Cardiac septum (tissue), 1 donor: Measurements from ENCODE around the gene CNKSR3. TPM values are rescaled to one million over a fixed set of nuclear protein-coding genes. Genes with fewer than 3 reads are reported as not detected.
"Not testable (repeated sequence)": the region's sequence is repeated elsewhere in the genome, so short reads cannot be mapped to it uniquely, and the experiment has no call there.

Experiments used
- DNase-seq: peaks from one replicate; pipeline ENCODE4 v3.0.0-alpha.2; 2020; ENCODE audit warnings: low spot score
- intact Hi-C: fragments of 100-400 bp; cut with DNase I; formaldehyde crosslinking; loops from one replicate; pipeline ENCODE4 v1.14.0; 2022
- long read RNA-seq: library from polyadenylated mRNA; unstranded; transcript quantifications from one replicate; pipeline ENCODE4 v2.0.0, GENCODE V29; 2021
- total RNA-seq: library from RNA; stranded (reverse); fragmentation: NEBNext Ultra II Directional; extraction: Animal tissue kit (Norgen Biotek cat#: 25700); gene quantifications from one replicate; pipeline ENCODE4 v1.2.1, GENCODE V29; 2021
- donor health status: DM: no; HTN: no; CAD: no.

The CNKSR3 gene
- 34.4 TPM for total RNA-seq
- long read RNA-seq, full-length matches to known transcripts: 35 of 62 reads
- long read RNA-seq, partial matches to known transcripts: 13 of 62 reads
- long read RNA-seq, other reads (novel, unspliced or antisense): 14 of 62 reads

DNA sequence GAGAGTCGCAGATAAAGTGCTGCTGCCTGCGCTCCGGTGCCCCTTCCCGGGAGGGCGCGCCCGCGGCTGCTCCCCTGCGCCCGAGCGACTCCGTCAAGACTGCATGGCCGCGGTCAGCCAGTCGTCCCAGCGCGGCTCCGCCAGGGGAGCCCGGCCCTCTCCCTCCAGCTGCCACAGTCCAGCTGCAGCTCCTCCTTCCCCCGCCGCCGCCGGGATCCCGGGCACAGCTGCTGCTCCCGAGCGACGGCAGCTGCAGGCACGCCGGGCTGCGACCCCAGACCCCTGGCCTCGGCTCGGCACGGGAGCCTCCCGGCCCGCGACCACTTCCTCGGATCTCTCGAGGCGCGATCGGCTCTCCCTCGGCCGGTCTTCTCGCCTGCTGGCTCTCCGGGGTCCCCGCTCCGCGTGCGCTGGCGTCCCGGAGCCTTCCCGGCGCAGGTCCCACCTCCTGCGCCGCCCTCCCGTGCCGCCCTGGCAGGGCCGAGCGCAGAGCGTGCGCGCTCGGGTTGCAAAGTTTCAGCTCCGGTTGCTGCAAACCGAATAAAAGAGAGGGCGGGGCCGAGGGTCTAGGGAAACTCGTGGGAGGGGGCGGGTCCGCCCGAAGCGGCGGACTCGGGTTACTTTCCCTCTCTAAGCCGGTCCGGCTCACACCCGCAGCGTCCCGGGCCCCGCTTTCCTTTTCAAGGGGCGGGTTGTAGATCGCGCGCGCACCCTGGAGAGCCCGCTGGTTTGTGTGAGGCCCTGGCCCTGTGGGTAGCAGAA is at the start of gene CNKSR3:
Gene CNKSR3, minus strand, starts transcription at position 542 of the 762 bp plus-strand sequence. CDS start 571 bp downstream, outside the sequence.
- peak; percentile 90 for DNase-seq
- intact Hi-C loops: loop anchor here (5.0 kb wide), 2 partner anchors 78 to 82 kb away; no protein-coding TSS in a partner anchor

DNA sequence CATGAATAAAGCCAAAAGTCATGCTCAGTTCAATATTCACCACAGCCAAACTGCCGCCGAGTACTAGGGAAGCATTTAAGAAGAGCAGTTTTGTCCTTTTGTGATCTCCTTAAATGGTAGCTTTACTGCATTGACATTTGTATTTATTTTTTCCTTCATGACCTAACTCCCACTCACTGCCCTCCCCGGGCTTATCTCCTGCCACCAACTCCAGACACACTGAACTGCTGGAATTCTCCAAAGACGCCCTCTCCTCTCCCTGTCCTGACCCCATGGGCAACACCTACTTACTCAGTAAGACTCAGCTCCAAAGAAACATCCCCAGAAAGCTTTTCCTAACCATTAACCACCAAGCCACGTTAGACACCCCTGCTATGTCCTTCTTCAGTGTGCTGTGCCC is 48.5 kb upstream of the CNKSR3 start:
- no peak for DNase-seq
- intact Hi-C loops: no loop called here

DNA sequence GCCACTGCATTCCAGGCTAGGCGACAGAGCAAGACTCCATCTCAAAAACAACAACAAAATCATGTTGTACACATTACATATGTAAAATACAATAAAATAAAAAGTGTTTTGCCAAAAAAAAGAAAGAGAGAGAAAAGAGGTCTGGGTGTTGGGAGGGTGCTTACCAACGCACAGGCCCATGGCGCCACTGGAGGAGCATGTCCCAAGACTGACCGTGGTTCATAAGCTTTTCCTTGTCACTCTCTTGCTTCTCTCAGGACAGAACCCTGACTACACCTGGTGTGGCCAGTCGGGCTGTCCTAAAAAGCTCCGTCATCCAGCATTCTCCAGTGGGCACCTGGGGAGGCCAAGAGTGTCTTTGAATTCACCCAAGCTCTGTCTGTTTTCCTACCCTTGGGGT is 48.0 kb upstream of the CNKSR3 start:
- DNase-seq: no peak
- intact Hi-C loops: no loop called here

DNA sequence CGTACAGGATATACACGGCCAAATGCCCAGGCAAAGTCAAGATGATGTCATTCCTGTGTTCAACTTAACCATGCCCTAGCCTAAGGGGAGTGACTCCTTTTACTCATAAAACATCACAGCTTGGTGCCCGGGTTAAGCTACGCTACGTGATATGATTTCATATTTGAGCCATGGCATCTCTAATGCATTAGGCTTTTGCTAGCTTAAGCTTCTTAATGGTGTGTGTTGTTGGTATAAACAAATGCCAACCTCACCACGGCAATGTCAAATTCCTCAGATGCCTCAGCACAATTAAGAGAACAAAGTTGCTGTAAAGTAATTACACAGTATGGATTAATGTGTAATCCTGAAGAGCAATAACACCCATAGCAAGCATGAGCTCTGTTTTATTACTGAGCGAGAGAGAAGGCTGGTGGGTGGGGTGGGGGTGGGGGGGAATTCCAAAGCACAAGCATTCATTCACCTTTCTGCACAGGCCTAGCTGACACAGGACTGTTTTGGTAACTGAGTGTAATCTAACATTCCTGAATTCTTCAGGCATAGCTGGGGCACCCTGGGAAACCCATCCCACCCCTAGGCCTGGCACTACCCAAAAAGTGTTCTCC is 44.7 kb upstream of the CNKSR3 start:
- DNase-seq: no peak
- intact Hi-C loops: no loop called here

DNA sequence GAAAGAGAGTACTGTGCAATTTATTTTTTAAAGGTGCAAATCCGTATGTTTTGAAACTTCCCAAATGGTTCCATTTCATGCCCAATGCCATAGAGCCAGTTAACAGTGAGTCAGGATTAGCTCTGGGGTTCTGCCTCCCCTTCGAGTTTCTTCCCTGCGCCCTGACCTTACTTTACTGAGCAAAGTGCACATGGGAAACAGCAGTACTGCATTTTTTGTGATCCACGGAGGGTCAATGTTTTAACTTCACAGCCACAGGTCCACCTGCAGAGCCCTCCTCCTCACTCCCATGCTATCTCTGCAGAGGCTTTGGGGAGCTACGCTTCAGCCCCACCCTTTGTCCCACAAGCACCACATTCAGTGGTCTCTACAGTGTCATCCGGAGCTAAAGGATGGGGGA is 44.0 kb upstream of the CNKSR3 start:
- intact Hi-C loops: no loop called here
- DNase-seq: no peak

DNA sequence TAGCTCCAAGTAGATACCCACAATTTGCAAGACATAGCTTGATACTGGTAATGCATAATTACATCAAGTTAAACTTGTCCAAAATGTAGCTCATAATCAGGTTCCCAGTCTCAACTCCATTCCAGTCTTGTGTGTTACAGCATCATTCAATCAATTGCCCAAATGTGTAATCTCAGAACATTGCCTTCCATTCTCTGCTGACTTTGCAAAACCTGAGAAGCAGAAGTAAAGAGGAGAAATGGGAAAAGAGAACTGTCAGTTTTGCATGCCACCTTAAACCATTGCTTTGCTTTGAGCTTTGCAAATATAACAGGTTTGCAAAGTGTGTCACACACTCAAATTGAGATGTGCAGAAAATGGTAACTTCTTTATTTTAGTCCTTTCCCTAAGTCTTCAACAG is 40.3 kb upstream of the CNKSR3 start:
- intact Hi-C loops: no loop called here
- DNase-seq: no peak

DNA sequence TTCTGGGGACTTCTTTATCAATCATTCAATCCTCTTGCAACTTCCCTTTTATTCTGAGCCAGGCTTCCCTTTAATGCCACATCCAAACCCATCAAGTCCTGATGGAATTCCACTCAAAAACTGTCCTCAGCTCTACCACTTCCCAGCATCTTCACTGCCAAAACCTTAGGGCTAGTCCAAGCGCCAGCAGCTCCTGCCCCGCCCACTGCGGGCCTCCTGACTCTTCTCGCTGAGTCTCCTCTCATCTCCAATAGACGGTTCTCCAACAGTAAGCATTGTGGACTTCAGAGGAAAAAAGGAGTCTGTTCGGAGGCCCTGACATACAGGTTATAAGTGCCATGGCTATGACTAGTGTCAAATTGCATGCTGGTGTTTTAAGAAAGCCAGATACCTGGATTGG is 38.7 kb upstream of the CNKSR3 start:
- DNase-seq: no peak
- intact Hi-C loops: no loop called here

DNA sequence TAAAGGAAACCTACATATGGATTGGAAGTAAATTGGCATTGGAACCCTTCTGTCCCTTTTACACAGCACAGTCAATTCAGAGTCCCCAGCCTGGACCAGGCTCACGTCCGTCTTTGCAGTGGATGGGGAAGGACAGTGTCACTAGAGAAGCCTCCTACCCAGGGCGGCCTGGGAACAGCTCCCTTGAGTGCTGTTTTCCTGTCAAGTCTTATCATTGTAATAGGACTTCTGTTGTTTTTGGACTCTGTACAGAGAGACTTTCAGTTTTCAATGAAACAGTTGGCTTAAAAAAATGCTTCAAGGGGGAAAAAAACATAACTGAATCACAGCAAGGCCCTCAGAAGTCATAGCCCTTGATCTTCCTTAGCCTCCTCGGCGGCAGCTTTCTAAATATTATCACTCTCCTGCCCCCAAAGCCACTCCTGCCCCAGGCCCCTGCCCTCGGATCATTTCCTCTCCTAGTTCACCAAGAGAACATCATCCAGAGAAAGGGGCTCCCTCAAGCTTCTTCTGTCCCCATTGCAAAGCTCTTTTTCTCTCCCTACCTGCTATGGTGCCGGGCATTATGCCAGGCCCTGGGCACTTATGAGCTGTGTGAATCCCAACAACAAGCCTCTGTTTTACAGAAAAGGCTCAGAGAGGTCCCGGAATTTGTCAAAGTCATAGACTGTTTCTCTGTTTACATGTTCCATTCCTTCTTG is 37.8 kb upstream of the CNKSR3 start:
- intact Hi-C loops: no loop called here
- DNase-seq: peak; percentile 79

DNA sequence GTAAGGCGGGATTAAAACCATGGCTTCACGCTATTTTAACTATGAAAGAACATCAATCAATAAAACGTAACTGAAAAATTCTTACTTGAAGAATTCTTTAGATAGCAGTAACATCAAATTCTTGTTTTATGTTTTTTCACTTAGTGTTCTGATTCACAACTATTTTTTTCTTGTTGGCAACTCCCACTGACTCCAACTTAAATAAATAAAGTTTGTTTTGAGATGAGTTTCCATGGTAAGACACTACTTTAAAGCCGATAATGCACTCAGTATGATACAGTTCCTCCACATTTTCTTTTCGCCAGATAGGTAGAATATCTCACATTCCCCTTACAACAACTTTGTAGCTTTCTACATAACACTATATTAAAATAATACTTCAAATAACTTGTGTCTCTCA is 33.1 kb upstream of the CNKSR3 start:
- intact Hi-C loops: no loop called here
- no peak for DNase-seq

DNA sequence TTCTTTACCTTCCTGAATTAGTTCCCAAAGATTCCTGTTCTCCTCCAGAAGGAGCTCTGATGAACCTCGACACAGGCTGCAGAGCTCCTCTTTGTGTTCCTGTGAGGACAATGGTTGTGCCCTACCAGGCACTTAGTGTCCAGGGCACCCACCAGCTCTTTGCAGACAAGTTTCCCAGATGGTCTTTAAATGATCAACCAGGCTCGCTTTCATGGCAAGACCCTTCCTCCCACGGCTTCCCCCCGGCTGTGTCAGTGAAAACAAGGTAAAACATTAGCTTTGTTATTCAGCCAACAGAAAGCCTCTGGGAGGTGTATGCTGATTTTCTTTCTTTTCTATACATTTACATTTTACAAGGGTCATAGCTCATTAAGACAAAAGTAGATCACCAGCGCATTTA is 32.3 kb upstream of the CNKSR3 start:
- no peak for DNase-seq
- intact Hi-C loops: no loop called here

DNA sequence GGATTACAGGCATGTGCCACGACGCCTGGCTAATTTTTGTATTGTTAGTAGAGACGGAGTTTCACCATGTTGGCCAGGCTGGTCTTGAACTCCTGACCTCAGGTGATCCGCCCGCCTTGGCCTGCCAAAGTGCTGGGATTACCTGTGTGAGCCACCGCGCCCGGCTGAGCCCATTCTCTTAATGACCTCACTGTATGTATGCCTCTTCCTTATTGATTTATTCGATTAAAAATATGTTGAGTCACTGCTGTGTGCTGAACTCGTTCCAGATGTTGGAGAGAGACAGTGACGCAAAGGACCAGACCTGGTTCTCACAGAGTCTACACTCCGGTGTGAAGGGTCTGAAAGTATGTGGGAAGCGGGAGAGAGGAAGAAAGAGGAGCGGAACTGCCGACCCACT is 31.4 kb upstream of the CNKSR3 start:
- intact Hi-C loops, DNase-seq: not testable (repeated sequence)

DNA sequence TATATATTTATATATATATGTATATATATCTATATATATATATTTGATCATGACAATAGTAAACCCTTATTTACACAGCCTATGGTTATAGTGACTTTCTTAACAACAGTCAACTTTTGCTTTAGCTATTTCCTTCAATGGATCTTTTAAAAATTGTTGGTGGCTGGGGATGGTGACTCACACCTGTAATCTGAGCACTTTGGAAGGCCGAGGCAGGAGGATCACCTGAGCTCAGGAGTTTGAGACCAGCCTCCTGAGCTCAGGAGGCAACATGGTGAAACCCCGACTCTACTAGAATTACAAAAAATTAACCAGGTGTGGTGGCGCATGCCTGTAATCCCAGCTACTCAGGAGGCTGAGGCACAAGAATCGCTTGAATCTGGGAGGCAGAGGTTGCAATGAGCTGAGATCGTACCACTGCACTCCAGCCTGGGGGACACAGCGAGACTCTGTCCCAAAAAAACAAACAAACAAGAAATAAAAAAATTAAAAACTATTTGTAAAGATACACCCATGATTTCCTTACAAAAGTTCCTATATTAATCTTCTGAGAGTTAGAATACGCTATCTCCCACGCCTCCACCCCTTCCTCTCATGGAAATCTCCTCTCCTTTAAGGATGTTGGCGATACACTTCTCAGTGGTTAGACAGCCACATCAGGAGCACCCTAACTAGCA is 29.2 kb upstream of the CNKSR3 start:
- intact Hi-C loops: no loop called here

DNA sequence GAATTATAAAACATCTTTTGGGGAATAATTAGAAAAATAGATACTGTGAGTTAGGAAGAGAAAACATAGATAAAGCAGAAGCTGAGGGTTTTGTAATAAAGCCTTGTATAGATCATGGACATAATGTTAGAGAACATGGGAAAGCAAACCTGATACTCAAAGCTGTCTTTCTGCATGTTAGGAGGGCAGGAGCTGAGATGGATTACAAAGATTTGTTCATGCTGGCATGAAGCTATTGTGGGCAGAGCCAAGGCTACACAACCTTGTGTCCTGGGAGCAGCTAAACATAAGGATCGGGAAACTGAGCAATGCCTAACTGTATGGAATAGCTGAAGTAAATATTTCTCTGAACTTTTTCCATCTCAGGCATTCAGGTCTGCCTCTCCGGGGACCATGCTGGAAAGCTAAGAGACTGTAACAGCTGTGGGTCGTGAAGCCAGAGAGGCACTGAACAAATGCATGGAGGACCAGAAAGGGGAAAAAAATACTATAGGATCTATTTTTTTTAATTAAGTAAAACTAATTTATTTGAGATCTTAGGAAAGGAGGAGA is 28.2 kb upstream of the CNKSR3 start:
- DNase-seq: no peak
- intact Hi-C loops: no loop called here

More for the DNA sequence above, 29.2 kb upstream of the CNKSR3 start:
- no peak for DNase-seq

DNA sequence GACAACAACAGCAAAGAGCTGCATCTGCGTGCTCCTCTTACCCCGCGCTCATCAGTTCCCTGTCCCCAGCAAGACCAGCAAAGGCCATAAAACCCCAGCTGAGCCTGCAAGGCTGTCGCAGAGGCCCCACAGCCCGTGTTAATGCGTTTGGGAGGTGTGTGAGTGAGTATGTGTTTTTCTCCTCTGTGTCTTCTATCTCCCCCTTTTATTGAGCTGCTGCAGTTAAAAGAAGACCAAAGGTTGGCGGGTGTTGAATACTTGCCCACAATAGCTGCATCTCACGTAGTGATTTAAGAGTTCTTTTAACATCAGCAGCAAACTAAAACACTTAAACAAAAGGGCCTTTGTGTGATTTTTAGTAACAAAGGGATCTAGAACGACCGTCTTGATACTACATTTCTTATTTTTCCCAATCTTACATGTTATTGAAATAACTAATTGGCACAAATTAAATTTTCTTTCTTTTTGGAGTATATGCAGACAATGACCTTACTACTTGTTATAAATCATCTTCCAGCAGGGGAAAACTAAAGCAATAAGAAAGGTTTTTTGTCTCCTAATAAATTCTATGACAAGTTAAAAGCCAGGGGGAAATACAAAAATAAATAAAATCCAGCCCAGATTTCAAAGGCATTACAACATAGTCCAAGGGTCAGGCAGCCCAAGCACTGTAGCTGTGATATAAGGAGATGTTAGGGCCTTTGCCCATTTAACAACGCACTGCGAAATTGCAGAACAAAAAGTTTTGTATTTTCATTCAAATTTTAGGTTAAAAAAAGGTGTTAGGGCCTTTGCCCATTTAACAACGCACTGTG is 27.2 kb upstream of the CNKSR3 start:
- no peak for DNase-seq
- intact Hi-C loops: no loop called here

DNA sequence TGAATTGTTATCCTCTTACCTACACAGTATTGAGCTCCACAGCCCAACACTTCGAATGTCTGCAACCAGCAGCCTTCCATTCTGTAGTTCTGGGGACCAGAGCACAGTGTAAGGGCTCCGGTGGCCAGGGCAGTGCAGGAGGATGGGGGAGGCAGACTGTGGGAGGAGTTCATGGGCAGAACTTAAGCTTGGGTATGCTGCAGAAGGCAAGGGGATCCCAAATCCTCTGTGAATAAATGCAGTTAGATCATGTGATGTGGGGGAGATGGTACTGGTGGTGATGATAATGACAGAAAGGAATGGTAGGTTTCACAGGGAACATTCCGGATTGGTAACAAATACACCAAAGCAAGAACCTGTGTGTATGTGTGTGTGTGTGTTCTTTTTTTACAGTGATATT is 26.5 kb upstream of the CNKSR3 start:
- no peak for DNase-seq
- intact Hi-C loops: no loop called here

DNA sequence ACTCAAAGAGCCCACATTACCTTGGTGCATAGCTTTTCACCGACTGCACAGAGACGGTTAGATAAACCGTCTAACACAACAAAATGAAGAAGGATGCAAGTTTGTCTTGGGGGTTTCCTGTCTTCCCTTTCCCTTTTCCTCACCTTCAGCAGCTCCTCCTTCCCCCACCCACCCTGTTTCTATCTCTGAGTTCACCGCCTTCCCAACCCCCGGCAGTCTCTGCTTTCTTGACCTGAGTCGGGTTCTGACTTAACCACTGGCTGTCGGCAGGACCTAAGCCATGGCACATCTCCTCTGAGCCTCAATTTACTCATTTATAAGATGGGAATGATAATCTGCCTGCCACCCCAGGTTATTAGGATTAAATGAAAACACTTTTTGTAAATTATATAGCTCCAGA is 25.8 kb upstream of the CNKSR3 start:
- DNase-seq: no peak
- intact Hi-C loops: no loop called here

DNA sequence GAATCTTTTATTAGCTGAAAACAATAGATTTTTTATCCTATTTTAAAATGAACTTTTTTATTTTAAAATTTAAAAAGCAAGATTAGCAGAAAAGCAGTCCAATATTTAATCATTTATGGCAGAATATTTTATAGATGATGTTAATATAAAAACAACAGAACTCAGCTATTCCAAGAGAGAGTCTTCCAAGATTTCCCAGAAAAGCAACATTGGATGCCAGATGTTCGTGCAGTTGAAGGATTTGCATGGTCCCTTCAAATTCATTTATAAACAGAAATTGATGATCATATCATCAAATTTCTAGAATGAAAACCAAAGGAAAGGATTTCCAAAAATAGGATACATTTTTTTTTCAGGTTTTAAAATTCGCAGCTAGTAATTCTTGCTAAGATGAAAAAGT is 25.4 kb upstream of the CNKSR3 start:
- intact Hi-C loops: no loop called here
- DNase-seq: no peak

DNA sequence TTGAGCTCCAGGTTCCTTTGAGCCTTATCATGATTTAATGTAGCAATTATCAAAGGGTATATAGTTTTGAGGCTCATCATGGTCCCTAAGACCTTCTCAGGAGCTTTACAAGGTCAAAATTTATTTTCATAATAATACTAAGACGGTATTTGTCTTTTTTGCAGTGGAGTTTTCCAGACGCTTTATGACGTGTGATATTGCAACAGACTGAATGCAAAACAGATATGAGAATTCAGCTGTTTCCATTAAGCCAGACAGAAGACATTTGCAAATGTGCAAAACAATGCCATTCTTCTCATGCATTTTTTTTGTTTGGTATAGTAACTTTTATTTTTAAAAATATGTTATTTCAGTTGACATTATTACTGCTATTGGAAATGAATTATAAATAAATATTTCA is 24.7 kb upstream of the CNKSR3 start:
- intact Hi-C loops: no loop called here
- no peak for DNase-seq

DNA sequence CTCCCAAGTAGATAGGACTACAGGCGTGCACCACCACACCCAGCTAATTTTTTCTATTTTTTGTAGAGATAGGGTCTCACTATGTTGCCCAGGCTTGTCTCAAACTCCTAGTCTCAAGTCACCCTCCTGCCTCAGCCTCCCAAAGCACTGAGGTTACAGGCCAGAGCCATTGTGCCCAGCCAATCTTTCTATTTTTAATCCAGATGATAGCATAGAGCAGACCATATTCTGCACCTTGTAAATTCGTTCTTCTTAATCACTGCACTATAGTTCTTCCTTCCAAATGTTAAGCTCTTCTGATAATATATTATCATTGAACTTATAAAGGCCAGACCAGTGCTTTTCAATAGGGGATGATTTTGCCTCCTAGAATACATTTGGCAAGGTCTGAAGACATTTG is 24.0 kb upstream of the CNKSR3 start:
- no peak for DNase-seq
- intact Hi-C loops: no loop called here
